Smooth muscle cell (in vitro differentiated cells): ENCODE measurements around the gene INO80C. TPM values are rescaled to one million over a fixed set of nuclear protein-coding genes. Genes with fewer than 3 reads are reported as not detected.

ENCODE experiments used
- DNase-seq: peaks from one replicate; lab custom pipeline; 2025; ENCODE audit not compliant: unreplicated experiment; lab: John Stamatoyannopoulos, UW
- H2AFZ ChIP-seq: fragments of 200-600 bp; sonication (generic); 2 replicates; pipeline ENCODE4 v1.6.0; 2016; ENCODE audit warnings: antibody characterized with exemption, low read depth, mild to moderate bottlenecking
- H3F3A ChIP-seq: fragments of 200-600 bp; sonication (generic); 2 replicates; pipeline ENCODE4 v1.6.0; 2017; ENCODE audit warnings: antibody characterized with exemption, low read depth
- H3K27ac ChIP-seq: fragments of 200-600 bp; sonication (generic); 2 replicates; pipeline ENCODE4 v1.5.1; 2016; ENCODE audit warnings: low read depth, mild to moderate bottlenecking
- H3K27me3 ChIP-seq: fragments of 200-600 bp; sonication (generic); 2 replicates; pipeline ENCODE4 v1.6.1; 2016; ENCODE audit warnings: low read depth, mild to moderate bottlenecking
- H3K36me3 ChIP-seq: fragments of 200-600 bp; sonication (generic); 2 replicates; pipeline ENCODE4 v1.5.1; 2016; ENCODE audit warnings: low read depth
- H3K4me1 ChIP-seq: fragments of 200-600 bp; sonication (generic); 2 replicates; pipeline ENCODE4 v1.5.1; 2016; ENCODE audit warnings: low read depth
- H3K4me2 ChIP-seq: fragments of 200-600 bp; sonication (generic); 2 replicates; pipeline ENCODE4 v1.6.0; 2016; ENCODE audit warnings: mild to moderate bottlenecking
- H3K4me3 ChIP-seq: fragments of 200-600 bp; sonication (generic); 2 replicates; pipeline ENCODE4 v1.5.1; 2016; ENCODE audit warnings: mild to moderate bottlenecking
- H3K79me2 ChIP-seq: fragments of 200-600 bp; sonication (generic); 2 replicates; pipeline ENCODE4 v1.6.0; 2016; ENCODE audit warnings: low read depth, mild to moderate bottlenecking
- H3K9ac ChIP-seq: fragments of 200-600 bp; sonication (generic); 2 replicates; pipeline ENCODE4 v1.6.0; 2016; ENCODE audit warnings: low read depth
- H3K9me3 ChIP-seq: fragments of 200-600 bp; sonication (generic); replicated peaks from 2 replicates; pipeline ENCODE4 v1.5.1; 2016; ENCODE audit warnings: low read depth
- H4K20me1 ChIP-seq: fragments of 200-600 bp; sonication (generic); 2 replicates; pipeline ENCODE4 v1.6.0; 2016; ENCODE audit warnings: low read depth
- WGBS: methylation state at CpG from one replicate; pipeline ENCODE4 v1.1.7; 2016; ENCODE audit warnings: low lambda C conversion rate; 5-methylcytosine and 5-hydroxymethylcytosine counted together
- polyA plus RNA-seq: library from polyadenylated mRNA; unstranded; fragments of >200 nt; fragmentation: Nextera tagmentation; extraction: Ambion mirVana; gene quantifications from 2 replicates; pipeline ENCODE4 v1.2.1, GENCODE V29; 2016
- total RNA-seq: library from RNA; depleted of rRNA; stranded (reverse); fragments of >200 nt; gene quantifications from 2 replicates; pipeline ENCODE4 v1.2.3, GENCODE V29; 2014
- TF ChIP-seq, protein P1 (sequence below): fragments of 200-600 bp; sonication (generic); IDR thresholded peaks from 2 replicates; pipeline ENCODE4 v1.5.1; 2017; ENCODE audit warnings: borderline replicate concordance, mild to moderate bottlenecking, antibody characterized with exemption; ENCODE audit not compliant: insufficient read depth, poor library complexity, severe bottlenecking

INO80C gene
- total and polyA plus RNA-seq, 2 experiments from 2014 or later = 6.8 to 13.9 TPM

DNA sequence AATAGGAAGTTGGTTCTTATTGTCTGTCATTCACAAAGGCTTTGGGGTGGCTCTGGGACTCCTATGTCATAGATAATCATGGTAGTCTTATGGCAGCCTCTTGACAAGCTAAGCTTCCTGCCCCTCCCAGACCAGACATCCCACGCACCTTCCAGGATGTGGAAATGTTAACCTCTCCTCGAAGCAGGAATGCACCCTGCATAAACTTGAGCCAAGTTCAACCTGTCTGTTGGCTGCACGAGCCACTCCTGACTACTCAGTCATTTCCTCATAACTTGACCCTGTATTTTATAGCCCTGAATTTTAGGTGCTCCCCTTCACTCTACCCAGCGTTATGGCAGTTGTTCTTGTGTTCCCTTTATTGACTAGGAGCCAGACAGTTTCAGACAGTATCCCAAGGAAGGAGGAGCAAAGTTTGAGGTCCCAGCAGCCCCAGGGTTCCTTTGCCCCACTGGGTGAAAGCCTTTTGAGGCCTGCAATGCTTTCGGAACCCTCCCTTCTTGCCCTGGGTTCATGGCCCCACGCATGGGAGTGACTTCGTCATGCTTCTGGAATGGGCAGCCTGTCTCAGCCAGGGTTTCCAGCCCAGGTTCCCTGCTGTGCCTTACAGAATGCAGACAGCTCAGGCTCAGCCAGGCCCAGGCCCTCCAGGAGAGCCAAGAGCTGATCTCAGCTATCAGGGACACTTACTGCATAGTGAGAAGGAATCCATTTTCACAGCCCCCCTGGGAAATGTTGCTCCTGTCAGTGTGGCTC lies 15.6 kb upstream of the INO80C start:
- no peaks in the 10 kb centered on the region for H3K79me2 ChIP-seq
- peaks cover 9% of the 10 kb centered on the region for H3F3A ChIP-seq
- no peak overlapping the region for H2AFZ ChIP-seq
- H3K4me3 ChIP-seq = no peak overlapping the region
- H4K20me1 ChIP-seq = no peaks in the 10 kb centered on the region
- no peak overlapping the region for H3K4me2 ChIP-seq
- peak overlapping the region; percentile 74 for H3K27ac ChIP-seq
- no peak for DNase-seq
- H3K9me3 ChIP-seq = no peaks in the 10 kb centered on the region
- H3K9ac ChIP-seq = no peak overlapping the region
- no peaks in the 10 kb centered on the region for H3K27me3 ChIP-seq
- H3K4me1 ChIP-seq = peaks cover 18% of the 10 kb centered on the region
- TF ChIP-seq, protein P1, sequence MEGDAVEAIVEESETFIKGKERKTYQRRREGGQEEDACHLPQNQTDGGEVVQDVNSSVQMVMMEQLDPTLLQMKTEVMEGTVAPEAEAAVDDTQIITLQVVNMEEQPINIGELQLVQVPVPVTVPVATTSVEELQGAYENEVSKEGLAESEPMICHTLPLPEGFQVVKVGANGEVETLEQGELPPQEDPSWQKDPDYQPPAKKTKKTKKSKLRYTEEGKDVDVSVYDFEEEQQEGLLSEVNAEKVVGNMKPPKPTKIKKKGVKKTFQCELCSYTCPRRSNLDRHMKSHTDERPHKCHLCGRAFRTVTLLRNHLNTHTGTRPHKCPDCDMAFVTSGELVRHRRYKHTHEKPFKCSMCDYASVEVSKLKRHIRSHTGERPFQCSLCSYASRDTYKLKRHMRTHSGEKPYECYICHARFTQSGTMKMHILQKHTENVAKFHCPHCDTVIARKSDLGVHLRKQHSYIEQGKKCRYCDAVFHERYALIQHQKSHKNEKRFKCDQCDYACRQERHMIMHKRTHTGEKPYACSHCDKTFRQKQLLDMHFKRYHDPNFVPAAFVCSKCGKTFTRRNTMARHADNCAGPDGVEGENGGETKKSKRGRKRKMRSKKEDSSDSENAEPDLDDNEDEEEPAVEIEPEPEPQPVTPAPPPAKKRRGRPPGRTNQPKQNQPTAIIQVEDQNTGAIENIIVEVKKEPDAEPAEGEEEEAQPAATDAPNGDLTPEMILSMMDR = no peak
- no peaks in the 10 kb centered on the region for H3K36me3 ChIP-seq
- 45% methylated on average over 7 of the region's 7 CpGs for WGBS

DNA sequence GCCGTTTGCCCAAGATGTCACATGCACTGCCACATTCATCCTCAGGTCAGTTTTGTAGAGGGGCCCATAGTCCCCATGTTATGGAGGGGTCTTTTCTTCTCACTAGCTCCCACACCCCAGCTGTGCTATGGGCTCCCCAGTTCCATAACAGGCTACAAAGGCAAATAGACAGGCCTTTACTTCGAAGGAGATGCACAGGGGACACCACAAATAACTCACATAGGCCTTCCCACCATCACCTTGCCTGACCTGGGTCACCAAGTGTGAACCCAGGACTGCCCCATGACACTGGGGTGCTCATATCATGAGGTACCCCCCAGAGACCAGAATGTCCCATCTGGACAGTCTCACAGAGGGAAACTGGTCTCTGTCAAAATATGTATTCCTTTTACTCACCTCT lies 15.0 kb upstream of the INO80C start:
- H3K27ac ChIP-seq = peak overlapping the region; percentile 74
- no peak overlapping the region for H3K9ac ChIP-seq
- H3K79me2 ChIP-seq = no peaks in the 10 kb centered on the region
- WGBS = 96% methylated on average over 2 of the region's 2 CpGs
- H3K27me3 ChIP-seq = no peaks in the 10 kb centered on the region
- no peaks in the 10 kb centered on the region for H3K36me3 ChIP-seq
- H3K4me1 ChIP-seq = peaks cover 24% of the 10 kb centered on the region
- TF ChIP-seq, protein P1 = no peak
- DNase-seq = no peak
- no peaks in the 10 kb centered on the region for H3K9me3 ChIP-seq
- no peak overlapping the region for H3K4me2 ChIP-seq
- peaks cover 9% of the 10 kb centered on the region for H3F3A ChIP-seq
- H3K4me3 ChIP-seq = no peak overlapping the region
- no peaks in the 10 kb centered on the region for H4K20me1 ChIP-seq
- H2AFZ ChIP-seq = no peak overlapping the region

DNA sequence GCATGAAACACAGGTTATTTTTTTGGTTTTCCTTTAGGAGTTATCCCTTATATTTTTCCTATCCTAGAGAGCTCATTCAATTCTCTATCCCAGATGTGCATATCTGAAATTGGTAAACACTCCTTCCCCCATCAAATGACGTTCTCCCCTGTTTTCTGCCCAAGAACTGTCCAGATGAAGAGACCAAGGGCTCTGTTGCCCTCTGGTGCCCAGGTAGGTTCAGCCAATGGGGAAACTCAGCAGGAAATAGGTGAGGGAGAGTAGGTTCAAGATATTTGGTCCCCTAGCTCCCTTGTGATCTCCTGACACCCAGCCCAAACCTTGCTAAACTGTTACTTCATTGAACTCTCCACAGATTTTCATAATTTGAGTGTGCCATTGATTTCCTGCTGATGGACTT lies 14.1 kb upstream of the INO80C start:
- no peaks in the 10 kb centered on the region for H3K36me3 ChIP-seq
- H3K9me3 ChIP-seq = no peaks in the 10 kb centered on the region
- H4K20me1 ChIP-seq = no peaks in the 10 kb centered on the region
- DNase-seq = no peak
- H3K9ac ChIP-seq = no peak overlapping the region
- no peak overlapping the region for H2AFZ ChIP-seq
- H3K4me3 ChIP-seq = no peak overlapping the region
- H3K27ac ChIP-seq = no peak overlapping the region
- peaks cover 26% of the 10 kb centered on the region for H3K4me1 ChIP-seq
- peaks cover 6% of the 10 kb centered on the region for H3F3A ChIP-seq
- H3K4me2 ChIP-seq = no peak overlapping the region
- no peaks in the 10 kb centered on the region for H3K79me2 ChIP-seq
- no peaks in the 10 kb centered on the region for H3K27me3 ChIP-seq
- WGBS = 94% methylated on average over 1 of the region's 1 CpG
- TF ChIP-seq, protein P1 = no peak

DNA sequence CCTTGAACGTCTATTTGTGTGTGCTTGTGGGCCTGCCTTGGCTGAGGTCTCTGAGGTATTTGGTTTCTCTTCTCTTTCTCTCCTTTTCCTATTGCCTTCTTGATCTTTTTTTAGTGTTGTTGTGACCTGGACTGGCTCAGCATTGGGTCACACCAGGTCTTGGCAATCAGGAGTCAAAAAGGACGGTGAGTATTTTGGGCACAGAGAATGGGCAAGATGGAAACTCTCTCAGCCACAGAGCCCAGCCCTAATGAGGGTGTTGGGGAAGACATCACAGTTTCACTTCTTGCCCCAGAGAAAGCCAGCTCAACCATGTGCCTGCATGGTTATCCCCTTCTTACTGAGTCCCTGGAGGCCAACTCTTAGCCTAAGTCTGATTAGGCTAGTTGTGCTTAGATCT lies 13.7 kb upstream of the INO80C start:
- TF ChIP-seq, protein P1 = no peak
- Histone ChIP-seq H2AFZ (no peak overlapping the region), H3K9ac (no peak overlapping the region), H3K4me1 (peaks cover 26% of the 10 kb centered on the region), H3K9me3 (no peaks in the 10 kb centered on the region), H3K4me2 (no peak overlapping the region), H3K79me2 (no peaks in the 10 kb centered on the region), H3K36me3 (no peaks in the 10 kb centered on the region), H3K4me3 (no peak overlapping the region), H3K27ac (no peak overlapping the region), H3K27me3 (no peaks in the 10 kb centered on the region), H3F3A (peaks cover 6% of the 10 kb centered on the region), H4K20me1 (no peaks in the 10 kb centered on the region)
- 99% methylated on average over 2 of the region's 2 CpGs for WGBS
- DNase-seq = no peak
